Lower lobe of right lung (tissue), 2 donors: ENCODE measurements around the gene NPHP1. TPM values are rescaled to one million over a fixed set of nuclear protein-coding genes. Genes with fewer than 3 reads are reported as not detected.
A peak's percentile ranks its signal among the peaks of the same experiment; 100 is the strongest.
"Not testable (repeated sequence)": the region's sequence is repeated elsewhere in the genome, so short reads cannot be mapped to it uniquely, and the experiment has no call there.

Experiments
- ATAC-seq, 2 donors: fragments of 200-7000 bp; cut with Tn5 transposase; one replicate each; pipeline ENCODE4 v1.9.1; 2020 to 2022; ENCODE audit warnings: mild to moderate bottlenecking in 2 of 2, moderate library complexity in 2 of 2
- DNase-seq: peaks from one replicate; pipeline ENCODE4 v3.0.0-alpha.2; 2020
- H3K27ac ChIP-seq: fragments of 200-600 bp; one replicate; pipeline ENCODE4 v1.8.0; 2022
- H3K27me3 ChIP-seq: fragments of 200-600 bp; one replicate; pipeline ENCODE4 v1.8.0; 2022; ENCODE audit warnings: low read depth
- H3K36me3 ChIP-seq: fragments of 200-600 bp; one replicate; pipeline ENCODE4 v1.8.0; 2022; ENCODE audit warnings: mild to moderate bottlenecking
- H3K4me1 ChIP-seq: fragments of 200-600 bp; one replicate; pipeline ENCODE4 v1.8.0; 2022
- H3K4me3 ChIP-seq: fragments of 200-600 bp; one replicate; pipeline ENCODE4 v1.8.0; 2022; ENCODE audit warnings: mild to moderate bottlenecking
- H3K9me3 ChIP-seq: fragments of 200-600 bp; one replicate; pipeline ENCODE4 v1.8.0; 2022
- intact Hi-C: fragments of 100-400 bp; cut with DNase I; formaldehyde crosslinking; loops from one replicate; pipeline ENCODE4 v1.11.0; 2022
- total RNA-seq: library from RNA; stranded (reverse); fragmentation: NEBNext Ultra II Directional; extraction: Animal tissue kit (Norgen Biotek cat#: 25700); gene quantifications from one replicate; pipeline ENCODE4 v1.2.1, GENCODE V29; 2021
- TF ChIP-seq, protein P1 (sequence below): fragments of 200-600 bp; IDR thresholded peaks from one replicate; pipeline ENCODE4 v1.8.0; 2022; ENCODE audit warnings: antibody characterized with exemption, mild to moderate bottlenecking
- donor health status: DM: no; HTN: yes; CAD: no; lungs with severe emphysema.

NPHP1 gene
- total RNA-seq, 1 donor from 2014 or later: 6.8 TPM

- intact Hi-C loops: no loop called here
- Histone ChIP-seq H3K27ac (peak overlapping the region; percentile 38), H3K27me3 (peaks cover 14% of the 10 kb centered on the region), H3K36me3 (no peaks in the 10 kb centered on the region), H3K4me1 (peaks cover 26% of the 10 kb centered on the region), H3K9me3 (no peaks in the 10 kb centered on the region), H3K4me3 (no peak overlapping the region)
- TF ChIP-seq, protein P1, sequence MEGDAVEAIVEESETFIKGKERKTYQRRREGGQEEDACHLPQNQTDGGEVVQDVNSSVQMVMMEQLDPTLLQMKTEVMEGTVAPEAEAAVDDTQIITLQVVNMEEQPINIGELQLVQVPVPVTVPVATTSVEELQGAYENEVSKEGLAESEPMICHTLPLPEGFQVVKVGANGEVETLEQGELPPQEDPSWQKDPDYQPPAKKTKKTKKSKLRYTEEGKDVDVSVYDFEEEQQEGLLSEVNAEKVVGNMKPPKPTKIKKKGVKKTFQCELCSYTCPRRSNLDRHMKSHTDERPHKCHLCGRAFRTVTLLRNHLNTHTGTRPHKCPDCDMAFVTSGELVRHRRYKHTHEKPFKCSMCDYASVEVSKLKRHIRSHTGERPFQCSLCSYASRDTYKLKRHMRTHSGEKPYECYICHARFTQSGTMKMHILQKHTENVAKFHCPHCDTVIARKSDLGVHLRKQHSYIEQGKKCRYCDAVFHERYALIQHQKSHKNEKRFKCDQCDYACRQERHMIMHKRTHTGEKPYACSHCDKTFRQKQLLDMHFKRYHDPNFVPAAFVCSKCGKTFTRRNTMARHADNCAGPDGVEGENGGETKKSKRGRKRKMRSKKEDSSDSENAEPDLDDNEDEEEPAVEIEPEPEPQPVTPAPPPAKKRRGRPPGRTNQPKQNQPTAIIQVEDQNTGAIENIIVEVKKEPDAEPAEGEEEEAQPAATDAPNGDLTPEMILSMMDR: no peak
- peak; percentile 30 to 31 for ATAC-seq
- DNase-seq: peak; percentile 58
Measured at GRCh38 chr2:110120171-110121051, 84.4 kb downstream of the NPHP1 start.

DNA sequence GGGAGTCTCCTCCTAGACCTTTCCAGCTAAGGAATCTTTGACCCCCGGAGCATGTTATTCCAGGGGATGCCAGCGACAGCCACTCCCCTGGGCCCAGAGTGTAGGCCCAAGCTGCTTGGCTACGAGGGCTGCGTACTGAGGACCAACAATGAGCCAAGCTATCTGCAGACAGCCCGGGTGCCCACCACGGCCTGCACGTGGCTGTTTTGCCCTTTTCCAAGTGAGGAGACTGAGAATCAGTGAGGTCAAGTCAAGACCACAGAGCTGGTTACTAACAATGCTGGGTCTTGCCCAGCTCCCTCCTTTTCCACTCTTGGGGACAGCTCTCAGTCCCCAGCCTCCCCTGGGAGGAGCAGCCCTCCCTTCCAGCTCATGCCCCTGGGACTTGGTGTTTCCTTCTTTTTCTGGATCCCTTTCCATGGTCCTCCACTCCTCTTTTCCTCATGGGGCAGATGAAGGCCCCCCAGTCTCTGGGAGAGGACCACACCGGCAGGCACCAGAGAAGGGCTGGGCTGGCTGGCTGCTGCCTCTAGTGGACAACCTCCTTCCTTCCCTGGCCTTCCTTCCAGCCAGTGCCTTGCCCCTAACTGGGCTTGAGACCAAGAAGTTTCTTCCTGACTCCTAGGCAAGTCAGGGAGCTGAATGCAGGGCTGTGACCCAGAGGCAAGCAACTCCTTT lies 88.6 kb downstream of the NPHP1 start:
- intact Hi-C loops: no loop called here
- Histone ChIP-seq H3K27ac (peak overlapping the region; percentile 74), H3K27me3 (peaks cover 25% of the 10 kb centered on the region), H3K36me3 (no peaks in the 10 kb centered on the region), H3K4me3 (peak overlapping the region; percentile 52), H3K9me3 (no peaks in the 10 kb centered on the region), H3K4me1 (peaks cover 26% of the 10 kb centered on the region)
- TF ChIP-seq, protein P1: peak; percentile 58
- peak; percentile 56 for DNase-seq
- ATAC-seq: peak; percentile 66 to 69

DNA sequence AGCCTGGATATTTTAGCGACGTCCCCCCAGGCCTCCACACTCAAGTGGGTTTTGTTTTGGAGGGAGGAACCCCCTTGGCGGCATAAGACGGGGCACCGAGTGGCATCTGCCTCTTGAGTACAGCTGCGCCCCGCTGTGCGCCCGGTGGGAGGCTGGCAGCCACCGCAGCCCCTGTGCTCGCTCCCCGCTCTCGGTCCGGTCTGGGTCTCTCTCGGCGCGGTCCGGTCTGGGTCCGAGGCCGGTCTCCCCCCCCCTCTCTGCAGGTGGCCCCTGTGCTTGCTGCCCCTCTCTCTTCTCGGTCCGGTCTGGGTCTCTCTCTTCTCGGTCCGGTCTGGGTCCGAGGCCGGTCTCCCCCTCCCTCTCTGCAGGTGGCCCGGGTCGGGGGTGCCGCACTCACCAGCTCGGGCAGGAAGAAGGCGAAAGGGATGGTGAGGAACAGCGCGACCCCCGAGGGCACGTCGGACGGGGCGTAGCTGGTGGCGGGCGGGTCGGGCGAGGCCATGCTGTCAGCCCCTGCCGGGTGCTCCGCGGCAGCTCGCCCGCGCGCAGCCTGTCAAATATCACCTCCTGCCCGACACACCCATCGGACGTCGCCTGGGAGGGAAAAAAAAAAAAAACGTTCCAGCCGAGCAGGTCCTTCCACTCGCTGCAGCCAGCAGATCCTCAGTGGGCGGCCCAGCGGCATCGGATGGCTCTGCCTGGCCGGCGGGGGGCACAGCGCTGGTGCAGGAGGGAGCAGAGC lies 89.4 kb downstream of the NPHP1 start, which contains the start of gene MALL:
Gene MALL, minus strand, starts transcription at position 532 of the 742 bp plus-strand sequence. Its CDS starts 30 bp downstream, at position 502.
- Histone ChIP-seq H3K27me3 (peaks cover 25% of the 10 kb centered on the region), H3K36me3 (no peaks in the 10 kb centered on the region), H3K9me3 (no peaks in the 10 kb centered on the region), H3K4me1 (peaks cover 24% of the 10 kb centered on the region), H3K27ac (peak within 1 kb of the TSS; percentile 74), H3K4me3 (peak within 1 kb of the TSS; percentile 52)
- TF ChIP-seq, protein P1: no peak
- ATAC-seq (peak; percentile 89 to 91), DNase-seq (peak; percentile 79)
- intact Hi-C loops: no loop called here

DNA sequence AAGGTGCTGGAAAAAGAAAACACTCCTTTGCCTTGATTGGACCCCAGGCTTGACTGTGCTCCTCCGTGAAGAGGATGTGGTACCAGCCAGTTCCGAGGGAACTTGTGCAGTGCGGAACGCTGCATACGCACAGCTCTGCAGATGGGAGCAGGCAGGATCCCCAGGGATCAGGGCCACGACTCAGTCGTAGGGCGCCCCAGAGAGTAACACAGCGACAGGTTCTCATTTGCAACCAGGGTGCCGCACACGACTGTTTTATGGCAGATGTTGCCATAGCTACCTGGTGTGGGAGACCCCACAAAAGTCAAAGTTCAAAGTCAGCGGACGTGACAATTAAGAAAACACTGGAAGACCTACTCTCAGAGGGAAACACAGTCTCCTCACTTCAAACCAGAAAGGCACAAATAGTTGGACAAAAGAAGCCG lies 90.0 kb downstream of the NPHP1 start:
- Histone ChIP-seq H3K4me3 (peak overlapping the region; percentile 52), H3K27ac (peak overlapping the region; percentile 74), H3K4me1 (peaks cover 18% of the 10 kb centered on the region), H3K27me3 (peaks cover 25% of the 10 kb centered on the region), H3K36me3 (no peaks in the 10 kb centered on the region), H3K9me3 (no peaks in the 10 kb centered on the region)
- peak; percentile 52 for DNase-seq
- TF ChIP-seq, protein P1: no peak
- intact Hi-C loops: no loop called here
- ATAC-seq: peak; percentile 50 to 63

GRCh38 chr2:110113961-110114591 lies 90.7 kb downstream of the NPHP1 start:
- intact Hi-C loops: no loop called here
- H3K27me3 ChIP-seq: peaks cover 25% of the 10 kb centered on the region
- DNase-seq (peak; percentile 81), ATAC-seq (peak; percentile 57 to 77)
- TF ChIP-seq, protein P1: no peak
- H3K36me3 ChIP-seq: no peaks in the 10 kb centered on the region
- H3K27ac ChIP-seq: peak overlapping the region; percentile 74
- no peaks in the 10 kb centered on the region for H3K9me3 ChIP-seq
- H3K4me3 ChIP-seq: peak overlapping the region; percentile 52
- peaks cover 17% of the 10 kb centered on the region for H3K4me1 ChIP-seq

- H3K27ac ChIP-seq: peak overlapping the region; percentile 68
Measured at GRCh38 chr2:110108291-110108690, 96.5 kb downstream of the NPHP1 start.

More at GRCh38 chr2:110108291-110108690, 96.5 kb downstream of the NPHP1 start:
- intact Hi-C loops, DNase-seq, H3K9me3 ChIP-seq, H3K4me3 ChIP-seq, H3K36me3 ChIP-seq, ATAC-seq, H3K27me3 ChIP-seq: not testable (repeated sequence)
- H3K4me1 ChIP-seq: peaks cover 35% of the 10 kb centered on the region
